Fibroblast of skin of left biceps (primary cell): ENCODE data around the gene GLT6D1.
"Not testable (repeated sequence)": the region's sequence is repeated elsewhere in the genome, so short reads cannot be mapped to it uniquely, and the experiment has no call there.

Experiments
- DNase-seq, 2 experiments: peaks; one replicate each; pipeline ENCODE4 v3.0.0-alpha.2; 2013; ENCODE audit warnings: low read depth in 2 of 2

The GLT6D1 gene

GRCh38 chr9:135639196-135639595 lies at the start of gene GLT6D1:
TSS of gene GLT6D1 (minus strand) at chr9:135639540. CDS start at chr9:135639187, 353 bp downstream.
- DNase-seq, result no peak

- no peak for DNase-seq
These were observed 49.7 kb upstream of the GLT6D1 start for GRCh38 chr9:135689011-135689410.

- DNase-seq, result no peak
These were observed 47.9 kb upstream of the GLT6D1 start for GRCh38 chr9:135687216-135687615.

GRCh38 chr9:135684691-135685090 lies 45.4 kb upstream of the GLT6D1 start:
- no peak for DNase-seq

- DNase-seq, result no peak
These were observed 44.2 kb upstream of the GLT6D1 start for GRCh38 chr9:135683401-135684034.

- DNase-seq, result no peak
These were observed 41.8 kb upstream of the GLT6D1 start for GRCh38 chr9:135681161-135681560.

- no peak for DNase-seq
These were observed 40.7 kb upstream of the GLT6D1 start for GRCh38 chr9:135680056-135680455.

GRCh38 chr9:135678236-135679017 lies 39.1 kb upstream of the GLT6D1 start:
- no peak for DNase-seq

- no peak for DNase-seq
These were observed 38.4 kb upstream of the GLT6D1 start for GRCh38 chr9:135677641-135678168.

- no peak for DNase-seq
These were observed 37.6 kb upstream of the GLT6D1 start for GRCh38 chr9:135676891-135677290.

GRCh38 chr9:135674977-135675376 lies 35.6 kb upstream of the GLT6D1 start:
- no peak for DNase-seq

- DNase-seq, result no peak
These were observed 34.6 kb upstream of the GLT6D1 start for GRCh38 chr9:135673941-135674340.

GRCh38 chr9:135672786-135673185 lies 33.4 kb upstream of the GLT6D1 start:
- not testable (repeated sequence) for DNase-seq

- DNase-seq, result no peak
These were observed 32.3 kb upstream of the GLT6D1 start for GRCh38 chr9:135671591-135672041.

- no peak for DNase-seq
These were observed 31.6 kb upstream of the GLT6D1 start for GRCh38 chr9:135670721-135671590.

- no peak for DNase-seq
These were observed 30.4 kb upstream of the GLT6D1 start for GRCh38 chr9:135669616-135670285.

- DNase-seq, result not testable (repeated sequence)
These were observed 29.7 kb upstream of the GLT6D1 start for GRCh38 chr9:135669018-135669417.

- no peak for DNase-seq
These were observed 28.2 kb upstream of the GLT6D1 start for GRCh38 chr9:135667463-135668001.

GRCh38 chr9:135666534-135667462 lies 27.5 kb upstream of the GLT6D1 start:
- no peak for DNase-seq

- no peak for DNase-seq
These were observed 26.5 kb upstream of the GLT6D1 start for GRCh38 chr9:135665795-135666189.
